HG03095 (cell line): ENCODE data around the gene SLC43A2.
"Not testable (repeated sequence)": the region's sequence is repeated elsewhere in the genome, so short reads cannot be mapped to it uniquely, and the experiment has no call there.

Source experiments
- ATAC-seq: cut with Tn5 transposase; IDR thresholded peaks from one replicate; pipeline ENCODE4 v1.9.1; 2021; ENCODE audit warnings: moderate library complexity; ENCODE audit not compliant: unreplicated experiment

Gene SLC43A2

GRCh38 chr17:1627982-1628855, at the start of gene SLC43A2:
TSS of gene SLC43A2 (minus strand) at chr17:1628834. CDS start at chr17:1627874, 960 bp downstream.
- ATAC-seq, result no peak

GRCh38 chr17:1676401-1676800, 47.8 kb upstream of the SLC43A2 start:
- ATAC-seq, result no peak

- no peak for ATAC-seq
These were observed 44.6 kb upstream of the SLC43A2 start for GRCh38 chr17:1673041-1673785.

GRCh38 chr17:1663934-1664333, 35.3 kb upstream of the SLC43A2 start:
- ATAC-seq, result not testable (repeated sequence)

GRCh38 chr17:1661045-1661444, 32.4 kb upstream of the SLC43A2 start:
- ATAC-seq, result no peak

GRCh38 chr17:1658100-1658499, 29.5 kb upstream of the SLC43A2 start:
- ATAC-seq, result no peak

- ATAC-seq, result no peak
These were observed 25.1 kb upstream of the SLC43A2 start for GRCh38 chr17:1653735-1654134.

GRCh38 chr17:1652794-1653193, 24.2 kb upstream of the SLC43A2 start:
- not testable (repeated sequence) for ATAC-seq

GRCh38 chr17:1651559-1651844, 22.9 kb upstream of the SLC43A2 start:
- ATAC-seq, result no peak

GRCh38 chr17:1650731-1651558, 22.3 kb upstream of the SLC43A2 start:
- no peak for ATAC-seq

GRCh38 chr17:1649844-1650501, 21.3 kb upstream of the SLC43A2 start, which contains the start of gene RILP:
TSS of gene RILP (minus strand) at chr17:1649866. CDS start at chr17:1649804, 62 bp downstream.
- no peak for ATAC-seq

- peak; percentile 40 for ATAC-seq
These were observed 20.6 kb upstream of the SLC43A2 start for GRCh38 chr17:1648963-1649843.

GRCh38 chr17:1648173-1648962, 19.7 kb upstream of the SLC43A2 start:
- ATAC-seq, result peak; percentile 29

- no peak for ATAC-seq
These were observed 19.2 kb upstream of the SLC43A2 start for GRCh38 chr17:1647802-1648171.

GRCh38 chr17:1646199-1646875, 17.7 kb upstream of the SLC43A2 start:
- ATAC-seq, result no peak

GRCh38 chr17:1645207-1646171, 16.9 kb upstream of the SLC43A2 start, which contains the start of gene SCARF1:
TSS of gene SCARF1 (minus strand) at chr17:1645732. CDS start at chr17:1645697, 35 bp downstream.
- ATAC-seq, result no peak
